HG03097 (cell line): ENCODE measurements around the gene CCDC88B.
"Not testable (repeated sequence)": the region's sequence is repeated elsewhere in the genome, so short reads cannot be mapped to it uniquely, and the experiment has no call there.

ENCODE experiments used
- ATAC-seq: cut with Tn5 transposase; IDR thresholded peaks from one replicate; pipeline ENCODE4 v1.9.1; 2021; ENCODE audit not compliant: unreplicated experiment, low FRiP score

The CCDC88B gene

GRCh38 chr11:64318766-64319761 is 20.9 kb upstream of the CCDC88B start:
- no peak for ATAC-seq

GRCh38 chr11:64320556-64320955 is 19.4 kb upstream of the CCDC88B start:
- no peak for ATAC-seq

- no peak for ATAC-seq
Measured at GRCh38 chr11:64321026-64321425, 19.0 kb upstream of the CCDC88B start.

- no peak for ATAC-seq
Measured at GRCh38 chr11:64321533-64321932, 18.5 kb upstream of the CCDC88B start.

- no peak for ATAC-seq
Measured at GRCh38 chr11:64322925-64323260, 17.1 kb upstream of the CCDC88B start.

- no peak for ATAC-seq
Measured at GRCh38 chr11:64323373-64323772, 16.6 kb upstream of the CCDC88B start.

GRCh38 chr11:64323984-64324383 is 16.0 kb upstream of the CCDC88B start:
- not testable (repeated sequence) for ATAC-seq

GRCh38 chr11:64324692-64325469 is 15.1 kb upstream of the CCDC88B start:
- ATAC-seq: no peak

GRCh38 chr11:64327375-64327774 is 12.6 kb upstream of the CCDC88B start:
- ATAC-seq: no peak

- no peak for ATAC-seq
Measured at GRCh38 chr11:64327993-64328392, 12.0 kb upstream of the CCDC88B start.

- ATAC-seq: no peak
Measured at GRCh38 chr11:64330888-64331287, 9.1 kb upstream of the CCDC88B start.

GRCh38 chr11:64331569-64332371 is 8.2 kb upstream of the CCDC88B start:
- peak; percentile 46 for ATAC-seq

GRCh38 chr11:64333556-64333955 is 6.4 kb upstream of the CCDC88B start:
- no peak for ATAC-seq

GRCh38 chr11:64334764-64335735 is 5.0 kb upstream of the CCDC88B start:
- ATAC-seq: peak; percentile 58

GRCh38 chr11:64337538-64338249 is 2.3 kb upstream of the CCDC88B start:
- no peak for ATAC-seq

- no peak for ATAC-seq
Measured at GRCh38 chr11:64338716-64339115, 1.3 kb upstream of the CCDC88B start.

GRCh38 chr11:64339286-64339685 is 718 bp upstream of the CCDC88B start:
- ATAC-seq: no peak

GRCh38 chr11:64340671-64341335 is 799 bp downstream of the CCDC88B start:
- peak; percentile 31 for ATAC-seq
